CD14-positive monocyte (primary cell): ENCODE results near the gene WDR17. TPM values are rescaled to one million over a fixed set of nuclear protein-coding genes. Genes with fewer than 3 reads are reported as not detected.
"Not testable (repeated sequence)": the region's sequence is repeated elsewhere in the genome, so short reads cannot be mapped to it uniquely, and the experiment has no call there.

Source experiments
- DNase-seq, 3 donors: peaks; one replicate each; pipeline ENCODE4 v3.0.0-alpha.2; 2011 to 2022
- H2AFZ ChIP-seq: 2 replicates; pipeline ENCODE4 v1.6.0; 2012; ENCODE audit warnings: mild to moderate bottlenecking, low read depth, low read length, inconsistent platforms; ENCODE audit not compliant: insufficient read depth, poor library complexity, severe bottlenecking
- H3K27ac ChIP-seq, 2 donors: 1 replicate in 1 of 2; 2 replicates in 1 of 2; pipeline ENCODE4 v1.5.1; 2012 to 2013; ENCODE audit warnings: low read length in 2 of 2, control low read depth in 1 of 2, inconsistent platforms in 1 of 2, low read depth in 1 of 2, mild to moderate bottlenecking in 1 of 2
- H3K27me3 ChIP-seq, 2 donors: one replicate each; pipeline versions ENCODE4 v1.6.0 to v1.6.1; 2011 to 2013; ENCODE audit warnings: low read length in 2 of 2; ENCODE audit not compliant: control insufficient read depth in 2 of 2, insufficient read depth in 2 of 2
- H3K36me3 ChIP-seq, 2 donors: replicated peaks in 1 of 2; 1 replicate in 1 of 2; 2 replicates in 1 of 2; pipeline versions ENCODE4 v1.5.1 to v1.6.1; 2012 to 2013; ENCODE audit warnings: low read length in 2 of 2, control low read depth in 1 of 2, inconsistent platforms in 1 of 2, mild to moderate bottlenecking in 1 of 2; ENCODE audit not compliant: insufficient read depth in 2 of 2, control insufficient read depth in 1 of 2
- H3K4me1 ChIP-seq, 2 donors: 1 replicate in 1 of 2; 2 replicates in 1 of 2; pipeline versions ENCODE4 v1.5.1 to v1.6.1; 2012 to 2013; ENCODE audit warnings: low read length in 2 of 2, control low read depth in 1 of 2, inconsistent platforms in 1 of 2, mild to moderate bottlenecking in 1 of 2, moderate library complexity in 1 of 2; ENCODE audit not compliant: insufficient read depth in 2 of 2, control insufficient read depth in 1 of 2
- H3K4me2 ChIP-seq: replicated peaks from 2 replicates; pipeline ENCODE3; 2012; ENCODE audit warnings: low read length, moderate library complexity, mild to moderate bottlenecking; ENCODE audit not compliant: poor library complexity, severe bottlenecking; ENCODE audit errors: extremely low read depth
- H3K4me3 ChIP-seq, 3 experiments: fragments of 200-600 bp in 1 of 3; sonication (generic) in 1 of 3; replicated peaks in 1 of 3; 1 replicate in 2 of 3; 2 replicates in 1 of 3; pipeline ENCODE4 v1.5.1; 2011 to 2013; ENCODE audit warnings: low read length in 3 of 3, mild to moderate bottlenecking in 3 of 3, control low read depth in 2 of 3, low read depth in 2 of 3, inconsistent platforms in 1 of 3, moderate library complexity in 1 of 3
- H3K79me2 ChIP-seq: 2 replicates; pipeline ENCODE4 v1.6.0; 2012; ENCODE audit warnings: mild to moderate bottlenecking, control low read depth, inconsistent platforms, low read length, moderate library complexity; ENCODE audit not compliant: insufficient read depth
- H3K9ac ChIP-seq: 2 replicates; pipeline ENCODE4 v1.6.0; 2017; ENCODE audit warnings: low read length, mild to moderate bottlenecking; ENCODE audit not compliant: insufficient read depth, poor library complexity, severe bottlenecking
- H3K9me3 ChIP-seq, 2 donors: replicated peaks in 1 of 2; 1 replicate in 1 of 2; 2 replicates in 1 of 2; pipeline versions ENCODE4 v1.5.1 to v1.6.1; 2012 to 2013; ENCODE audit warnings: low read length in 2 of 2, control low read depth in 1 of 2; ENCODE audit not compliant: control insufficient read depth in 1 of 2, insufficient read depth in 1 of 2
- H4K20me1 ChIP-seq: 2 replicates; pipeline ENCODE4 v1.6.0; 2012; ENCODE audit warnings: mild to moderate bottlenecking, low read length, control low read depth, moderate library complexity; ENCODE audit not compliant: insufficient read depth
- H3K27ac Mint-ChIP-seq, 7 donors: one replicate each; pipeline ENCODE4 v1.8.0; 2020; ENCODE audit warnings: mild to moderate bottlenecking in 7 of 7, mixed read lengths in 7 of 7, moderate library complexity in 6 of 7, inconsistent platforms in 2 of 7
- H3K27me3 Mint-ChIP-seq, 3 donors: one replicate each; pipeline ENCODE4 v1.8.0; 2021 to 2022; ENCODE audit warnings: low read depth in 3 of 3, mild to moderate bottlenecking in 3 of 3, mixed read lengths in 3 of 3, moderate library complexity in 3 of 3, inconsistent platforms in 1 of 3
- H3K36me3 Mint-ChIP-seq, 2 donors: one replicate each; pipeline ENCODE4 v1.8.0; 2020; ENCODE audit warnings: mixed read lengths in 2 of 2, inconsistent platforms in 1 of 2, mild to moderate bottlenecking in 1 of 2
- H3K4me1 Mint-ChIP-seq: one replicate; pipeline ENCODE4 v1.8.0; 2020; ENCODE audit warnings: mild to moderate bottlenecking, mixed read lengths
- H3K4me3 Mint-ChIP-seq, 2 donors: one replicate each; pipeline ENCODE4 v1.8.0; 2020; ENCODE audit warnings: mild to moderate bottlenecking in 2 of 2, mixed read lengths in 2 of 2, moderate library complexity in 1 of 2
- H3K9me3 Mint-ChIP-seq, 7 donors: one replicate each; pipeline ENCODE4 v1.8.0; 2020 to 2022; ENCODE audit warnings: mixed read lengths in 7 of 7, mild to moderate bottlenecking in 6 of 7, moderate library complexity in 6 of 7, inconsistent platforms in 2 of 7
- WGBS: methylation state at CpG from one replicate; pipeline ENCODE4 v1.1.5; 2013; ENCODE audit warnings: missing lambda C conversion rate; ENCODE audit not compliant: insufficient coverage; 5-methylcytosine and 5-hydroxymethylcytosine counted together
- intact Hi-C, 2 donors: fragments of 100-400 bp; cut with micrococcal nuclease; formaldehyde crosslinking; loops; one replicate each; pipeline versions ENCODE4 v1.15.0 to v1.15.1; 2023
- polyA plus RNA-seq, 3 donors: library from polyadenylated mRNA; depleted of rRNA in 1 of 3; unstranded in 2 of 3; stranded (reverse) in 1 of 3; fragments of 300-500 nt in 2 of 3; fragments of >200 nt in 1 of 3; fragmentation: Illumina TruSeq in 2 of 3; gene quantifications; 1 replicate in 2 of 3; 2 replicates in 1 of 3; pipeline ENCODE4 v1.2.3, GENCODE V29; 2012 to 2021
- TF ChIP-seq, protein P1 (sequence below): fragments of 200-600 bp; IDR thresholded peaks from one replicate; pipeline ENCODE4 v1.8.0; 2022; ENCODE audit warnings: antibody characterized with exemption, mild to moderate bottlenecking

The WDR17 gene
- polyA plus RNA-seq, 3 donors, result 0.22 to 2.1 (median 1.1) TPM

DNA sequence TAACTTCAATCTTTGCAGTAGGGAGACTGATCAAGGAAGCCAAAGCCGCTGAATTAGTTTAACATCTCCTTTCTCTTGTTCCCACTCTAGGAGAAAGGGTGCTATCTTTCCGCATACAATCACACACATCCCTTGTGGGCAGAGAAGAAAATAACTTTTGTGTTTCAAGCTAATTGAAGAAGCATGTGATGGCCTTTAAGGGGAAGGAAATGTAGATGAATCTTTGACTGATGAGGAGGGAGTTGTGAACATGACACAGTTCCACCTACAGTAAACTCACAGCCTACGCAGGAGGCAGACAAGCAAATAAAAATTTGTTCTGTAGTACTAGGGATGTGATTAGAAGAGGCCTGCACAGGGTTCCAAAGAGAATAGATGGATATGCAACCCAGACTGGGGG is 144.5 kb downstream of the WDR17 start:
- H3K4me1 ChIP-seq, result no peaks in the 10 kb centered on the region
- no peaks in the 10 kb centered on the region for H3K79me2 ChIP-seq
- H3K27ac ChIP-seq, result no peak overlapping the region
- Mint-ChIP-seq H3K9me3 (peaks cover 1 to 15% (median 5%) of the 10 kb centered on the region in 7 donors), H3K27me3 (peaks cover 0 to 10% (median 5%) of the 10 kb centered on the region in 3 donors), H3K4me1 (no peaks in the 10 kb centered on the region), H3K36me3 (no peaks in the 10 kb centered on the region), H3K4me3 (no peak overlapping the region), H3K27ac (no peak overlapping the region)
- H3K9ac ChIP-seq, result no peak overlapping the region
- TF ChIP-seq, protein P1, sequence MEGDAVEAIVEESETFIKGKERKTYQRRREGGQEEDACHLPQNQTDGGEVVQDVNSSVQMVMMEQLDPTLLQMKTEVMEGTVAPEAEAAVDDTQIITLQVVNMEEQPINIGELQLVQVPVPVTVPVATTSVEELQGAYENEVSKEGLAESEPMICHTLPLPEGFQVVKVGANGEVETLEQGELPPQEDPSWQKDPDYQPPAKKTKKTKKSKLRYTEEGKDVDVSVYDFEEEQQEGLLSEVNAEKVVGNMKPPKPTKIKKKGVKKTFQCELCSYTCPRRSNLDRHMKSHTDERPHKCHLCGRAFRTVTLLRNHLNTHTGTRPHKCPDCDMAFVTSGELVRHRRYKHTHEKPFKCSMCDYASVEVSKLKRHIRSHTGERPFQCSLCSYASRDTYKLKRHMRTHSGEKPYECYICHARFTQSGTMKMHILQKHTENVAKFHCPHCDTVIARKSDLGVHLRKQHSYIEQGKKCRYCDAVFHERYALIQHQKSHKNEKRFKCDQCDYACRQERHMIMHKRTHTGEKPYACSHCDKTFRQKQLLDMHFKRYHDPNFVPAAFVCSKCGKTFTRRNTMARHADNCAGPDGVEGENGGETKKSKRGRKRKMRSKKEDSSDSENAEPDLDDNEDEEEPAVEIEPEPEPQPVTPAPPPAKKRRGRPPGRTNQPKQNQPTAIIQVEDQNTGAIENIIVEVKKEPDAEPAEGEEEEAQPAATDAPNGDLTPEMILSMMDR, result no peak
- no CpG with 5 or more reads among the region's 3 CpGs for WGBS
- intact Hi-C loops, result no loop called here
- no peak overlapping the region for H2AFZ ChIP-seq
- DNase-seq, result no peak
- no peaks in the 10 kb centered on the region for H3K36me3 ChIP-seq
- H3K4me2 ChIP-seq, result no peak overlapping the region
- no peaks in the 10 kb centered on the region for H4K20me1 ChIP-seq
- peaks cover 0 to 3% of the 10 kb centered on the region in 2 donors for H3K9me3 ChIP-seq
- no peaks in the 10 kb centered on the region for H3K27me3 ChIP-seq
- H3K4me3 ChIP-seq, result no peak overlapping the region

DNA sequence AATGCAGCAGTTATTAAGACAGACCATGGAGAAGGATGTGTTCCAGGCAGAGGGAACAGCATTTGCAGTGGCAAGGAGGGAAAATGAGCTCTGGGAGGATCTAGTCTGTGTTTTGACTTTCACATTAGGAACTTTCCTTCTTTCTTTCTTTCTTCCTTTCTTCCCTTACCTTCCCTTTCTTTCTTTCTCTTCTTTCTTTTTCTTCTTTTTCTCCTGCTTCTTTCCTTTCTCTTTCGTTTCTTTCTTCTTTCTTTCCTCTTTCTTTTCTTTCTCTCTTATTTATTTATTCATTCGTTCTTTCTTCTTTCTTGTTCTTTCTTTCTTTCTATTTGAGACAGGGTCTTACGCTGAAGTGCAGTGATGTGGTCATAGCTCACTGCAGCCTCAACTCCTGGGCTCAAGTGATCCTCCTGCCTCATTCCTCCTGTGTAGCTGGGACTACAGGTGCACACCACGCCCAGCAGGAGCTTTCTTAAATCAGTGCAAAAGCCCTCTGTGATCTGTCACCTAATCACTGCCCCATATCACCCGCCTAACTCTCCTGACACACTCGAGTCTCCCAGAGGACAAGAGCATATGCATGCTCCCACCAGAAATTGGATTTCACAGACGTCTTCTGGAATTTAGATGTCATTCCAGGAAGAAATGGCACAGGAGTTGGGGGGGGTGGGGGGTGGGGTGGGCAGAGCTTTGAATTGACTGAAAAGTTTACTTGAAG is 145.1 kb downstream of the WDR17 start:
- Mint-ChIP-seq H3K27me3 (peaks cover 0 to 10% (median 3%) of the 10 kb centered on the region in 3 donors), H3K9me3 (peaks cover 1 to 15% (median 5%) of the 10 kb centered on the region in 7 donors), H3K4me3 (no peak overlapping the region), H3K4me1 (no peaks in the 10 kb centered on the region), H3K27ac (no peak overlapping the region), H3K36me3 (no peaks in the 10 kb centered on the region)
- Histone ChIP-seq H4K20me1 (no peaks in the 10 kb centered on the region), H3K36me3 (no peaks in the 10 kb centered on the region), H3K4me2 (no peak overlapping the region), H3K4me1 (no peaks in the 10 kb centered on the region), H3K9me3 (peaks cover 0 to 3% of the 10 kb centered on the region in 2 donors), H3K9ac (no peak overlapping the region), H2AFZ (no peak overlapping the region), H3K79me2 (no peaks in the 10 kb centered on the region), H3K27me3 (no peaks in the 10 kb centered on the region), H3K4me3 (no peak overlapping the region), H3K27ac (no peak overlapping the region)
- DNase-seq, result no peak
- TF ChIP-seq, protein P1, result no peak
- intact Hi-C loops, result no loop called here
- WGBS, result 81% methylated on average over 3 of the region's 7 CpGs

DNA sequence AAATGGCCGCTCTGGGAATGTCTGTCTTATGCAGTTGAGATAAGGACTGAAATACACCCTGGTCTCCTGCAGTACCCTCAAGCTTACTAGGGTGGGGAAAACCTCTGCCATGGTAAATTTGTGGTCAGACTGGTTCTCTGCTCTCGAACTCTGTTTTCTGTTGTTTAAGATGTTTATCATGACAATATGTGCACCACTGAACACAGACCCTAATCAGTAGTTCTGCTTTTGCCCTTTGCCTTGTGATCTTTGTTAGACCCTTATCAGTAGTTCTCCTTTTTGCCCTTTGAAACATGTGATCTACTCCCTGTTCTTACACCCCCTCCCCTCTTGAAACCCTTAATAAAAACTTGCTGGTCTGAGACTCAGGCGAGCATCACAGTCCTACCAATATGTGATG is 146.7 kb downstream of the WDR17 start:
- H2AFZ ChIP-seq, H3K27me3 Mint-ChIP-seq, H3K36me3 Mint-ChIP-seq, H3K4me3 Mint-ChIP-seq, H4K20me1 ChIP-seq, intact Hi-C loops, H3K27ac ChIP-seq, H3K4me1 Mint-ChIP-seq, H3K36me3 ChIP-seq, H3K4me1 ChIP-seq, H3K9me3 ChIP-seq, H3K4me2 ChIP-seq, H3K27ac Mint-ChIP-seq, H3K9ac ChIP-seq, H3K4me3 ChIP-seq, H3K79me2 ChIP-seq, H3K27me3 ChIP-seq, DNase-seq: not testable (repeated sequence)
- 100% methylated on average over 1 of the region's 3 CpGs for WGBS
- H3K9me3 Mint-ChIP-seq, result peaks cover 1 to 15% (median 4%) of the 10 kb centered on the region in 7 donors
